Epithelial cell of proximal tubule (primary cell): ENCODE measurements around the gene GNAI2. TPM values are rescaled to one million over a fixed set of nuclear protein-coding genes. Genes with fewer than 3 reads are reported as not detected.

Experiments used
- DNase-seq: peaks from one replicate; pipeline ENCODE4 v3.0.0-alpha.2; 2011; ENCODE audit warnings: low read depth
- H3K4me3 ChIP-seq: 2 replicates; pipeline ENCODE4 v1.5.1; 2011; ENCODE audit warnings: low read depth, mild to moderate bottlenecking, low read length
- CTCF ChIP-seq: conservative IDR thresholded peaks from 2 replicates; pipeline ENCODE4 v1.5.1; 2012; ENCODE audit warnings: low read depth, mild to moderate bottlenecking, low read length
- total RNA-seq: library from RNA; depleted of rRNA; stranded (reverse); fragments of >200 nt; gene quantifications from 2 replicates; pipeline ENCODE4 v1.2.3, GENCODE V29; 2015

The GNAI2 gene
- total RNA-seq, 1 donor from 2014 or later: 264 TPM

GRCh38 chr3:50245251-50245745 is 9.3 kb downstream of the GNAI2 start:
- H3K4me3 ChIP-seq: peak overlapping the region; percentile 54
- DNase-seq: no peak
- TF ChIP-seq CTCF: no peak

- DNase-seq: no peak
- peak overlapping the region; percentile 54 for H3K4me3 ChIP-seq
- peak; percentile 95 for TF ChIP-seq CTCF
These were observed 10.0 kb downstream of the GNAI2 start for GRCh38 chr3:50245831-50246516.

- no peak for DNase-seq
- no peak for TF ChIP-seq CTCF
- H3K4me3 ChIP-seq: no peak overlapping the region
These were observed 10.5 kb downstream of the GNAI2 start for GRCh38 chr3:50246517-50246954.

- DNase-seq: no peak
- TF ChIP-seq CTCF: no peak
- no peak overlapping the region for H3K4me3 ChIP-seq
These were observed 12.4 kb downstream of the GNAI2 start for GRCh38 chr3:50248387-50248786.

GRCh38 chr3:50249457-50249856 is 13.5 kb downstream of the GNAI2 start:
- no peak for DNase-seq
- TF ChIP-seq CTCF: no peak
- H3K4me3 ChIP-seq: no peak overlapping the region

GRCh38 chr3:50250514-50250913 is 14.5 kb downstream of the GNAI2 start:
- no peak overlapping the region for H3K4me3 ChIP-seq
- no peak for DNase-seq
- no peak for TF ChIP-seq CTCF

GRCh38 chr3:50251220-50251619 is 15.2 kb downstream of the GNAI2 start:
- no peak for TF ChIP-seq CTCF
- no peak overlapping the region for H3K4me3 ChIP-seq
- no peak for DNase-seq
